T47D (cell line): ENCODE data around the gene CS.
"Not testable (repeated sequence)": the region's sequence is repeated elsewhere in the genome, so short reads cannot be mapped to it uniquely, and the experiment has no call there.

Source experiments
- DNase-seq, 2 experiments: peaks; one replicate each; pipeline versions ENCODE4 v3.0.0 to v3.0.0-alpha.2; 2011 to 2012; ENCODE audit warnings: low read depth in 1 of 2, low spot score in 1 of 2
- JUND ChIP-seq: IDR thresholded peaks from 2 replicates; pipeline ENCODE4 v1.6.1; 2012; ENCODE audit warnings: low read depth
- in situ Hi-C: cut with HindIII; loops from 2 replicates; pipeline ENCODE4 v1.10.0; 2016; ENCODE audit warnings: low sequenced_read_pairs, low pct_unique_long_range_greater_than_20kb

The CS gene

GRCh38 chr12:56299853-56300643, at the start of gene CS:
CS (minus strand) TSS chr12:56300330; CDS start chr12:56300201, 129 bp downstream.
- TF ChIP-seq JUND, result 0 out of 2 replicates have a peak, but pooled peaks have one; percentile 13
- in situ Hi-C loops, result no loop called here
- DNase-seq, result peak; percentile 85 to 100

- TF ChIP-seq JUND, result no peak
- in situ Hi-C loops, result no loop called here
- DNase-seq, result no peak
Measured at GRCh38 chr12:56348776-56349175, 48.6 kb upstream of the CS start.

GRCh38 chr12:56347255-56347654, 47.1 kb upstream of the CS start:
- in situ Hi-C loops, DNase-seq: not testable (repeated sequence)

- no peak for TF ChIP-seq JUND
- in situ Hi-C loops, result no loop called here
- DNase-seq, result no peak
Measured at GRCh38 chr12:56346675-56347074, 46.5 kb upstream of the CS start.

GRCh38 chr12:56342290-56342689, 42.2 kb upstream of the CS start:
- DNase-seq, in situ Hi-C loops: not testable (repeated sequence)

GRCh38 chr12:56341616-56342015, 41.5 kb upstream of the CS start:
- TF ChIP-seq JUND, result no peak
- in situ Hi-C loops, result no loop called here
- DNase-seq, result no peak

- no peak for TF ChIP-seq JUND
- DNase-seq, result no peak
- in situ Hi-C loops, result no loop called here
Measured at GRCh38 chr12:56339158-56339422, 39.0 kb upstream of the CS start.

GRCh38 chr12:56338308-56339157, 38.4 kb upstream of the CS start, which contains the start of gene IL23A:
IL23A (plus strand) TSS chr12:56338884; CDS start chr12:56339045, 161 bp downstream.
- DNase-seq, result no peak
- in situ Hi-C loops, result no loop called here
- no peak for TF ChIP-seq JUND

GRCh38 chr12:56337753-56338251, 37.7 kb upstream of the CS start:
- DNase-seq, result no peak
- in situ Hi-C loops, result no loop called here

GRCh38 chr12:56336361-56337167, 36.4 kb upstream of the CS start:
- no peak for TF ChIP-seq JUND
- in situ Hi-C loops, result no loop called here
- DNase-seq, result peak in 1 of 2 experiments; percentile 52

More at GRCh38 chr12:56337753-56338251, 37.7 kb upstream of the CS start:
- TF ChIP-seq JUND, result no peak

- in situ Hi-C loops, DNase-seq: not testable (repeated sequence)
Measured at GRCh38 chr12:56335527-56335926, 35.4 kb upstream of the CS start.

GRCh38 chr12:56334490-56334793, 34.3 kb upstream of the CS start:
- DNase-seq, result no peak
- no peak for TF ChIP-seq JUND
- in situ Hi-C loops, result no loop called here
